Tongue (tissue), 2 donors: Measurements from ENCODE around the gene DHRSX. TPM values are rescaled to one million over a fixed set of nuclear protein-coding genes. Genes with fewer than 3 reads are reported as not detected.
"Not testable (repeated sequence)": the region's sequence is repeated elsewhere in the genome, so short reads cannot be mapped to it uniquely, and the experiment has no call there.

Experiments used
- DNase-seq: peaks from one replicate; pipeline ENCODE4 v3.0.0-alpha.2; 2015
- total RNA-seq: library from RNA; depleted of rRNA; stranded (reverse); fragments of >200 nt; gene quantifications from one replicate; pipeline ENCODE4 v1.2.3, GENCODE V29; 2014

The DHRSX gene
- total RNA-seq = 23.9 TPM

DNA sequence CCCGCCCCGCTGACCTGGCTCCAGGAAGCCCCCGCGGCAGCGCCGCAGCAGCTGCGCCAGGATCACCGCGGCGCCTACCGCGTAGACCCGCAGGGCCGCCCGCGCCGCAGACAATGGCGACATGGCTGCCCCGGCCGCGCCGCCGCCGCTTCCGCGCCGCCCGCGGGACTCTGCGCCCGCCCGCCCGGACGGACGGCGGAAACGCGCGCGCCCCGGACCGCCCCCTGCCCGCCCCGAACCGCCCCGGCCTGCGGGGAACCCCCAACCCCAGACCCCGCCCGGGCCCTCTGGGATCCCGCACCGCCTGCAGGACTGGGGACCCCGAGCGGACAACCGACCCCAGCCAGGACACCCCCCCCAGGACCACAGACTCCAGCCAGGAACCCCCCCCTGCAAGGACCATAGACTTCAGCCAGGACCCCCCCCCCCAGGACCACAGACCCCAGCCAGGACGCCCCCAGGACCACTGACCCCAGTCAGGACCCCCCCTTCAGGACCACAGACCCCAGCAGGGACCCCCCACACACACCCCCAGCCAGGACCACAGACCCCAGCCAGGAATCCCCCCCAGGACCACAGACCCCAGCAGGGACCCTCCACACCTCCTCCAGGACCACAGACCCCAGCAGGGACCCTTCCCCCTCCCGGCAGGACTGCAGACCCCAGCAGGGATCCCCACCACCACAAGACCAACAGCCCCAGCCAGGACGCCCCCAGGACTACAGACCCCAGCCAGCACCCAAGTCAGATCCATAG lies at the start of gene DHRSX, which contains the start of gene ZBED1:
DHRSX (minus strand) TSS at position 174 of the 756 bp plus-strand sequence; CDS start at position 123, 51 bp downstream.
ZBED1 (minus strand) TSS at position 174 of the 756 bp plus-strand sequence. CDS start 10,257 bp downstream, outside the sequence.
- DNase-seq = peak; percentile 53

- DNase-seq = no peak
Observed at GRCh38 chrX:2549876-2550275, 49.1 kb upstream of the DHRSX start.

GRCh38 chrX:2548711-2549423 lies 48.1 kb upstream of the DHRSX start:
- DNase-seq = peak; percentile 75

- no peak for DNase-seq
Observed at GRCh38 chrX:2547736-2548135, 47.0 kb upstream of the DHRSX start.

DNA sequence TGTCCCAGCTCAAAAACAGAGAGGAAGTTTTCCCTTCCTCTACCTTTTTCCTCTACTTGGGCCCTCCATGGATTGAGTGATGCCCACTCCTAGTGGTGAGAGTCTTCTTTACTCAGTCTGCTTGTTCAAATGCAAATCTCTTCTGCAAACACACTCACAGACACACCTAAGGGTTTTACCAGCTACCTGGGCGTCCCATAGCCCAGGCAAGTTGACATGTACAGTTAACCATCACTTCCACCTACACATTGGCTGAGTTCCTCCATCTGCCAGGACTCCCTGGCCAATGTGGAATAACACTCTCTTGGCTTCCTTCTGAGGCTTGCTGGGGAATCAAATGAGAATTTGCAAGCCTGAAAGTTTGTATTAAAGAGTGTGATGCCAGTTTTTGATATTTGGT lies 45.7 kb upstream of the DHRSX start:
- DNase-seq = no peak

- DNase-seq = no peak
Observed at GRCh38 chrX:2545144-2545543, 44.4 kb upstream of the DHRSX start.

DNA sequence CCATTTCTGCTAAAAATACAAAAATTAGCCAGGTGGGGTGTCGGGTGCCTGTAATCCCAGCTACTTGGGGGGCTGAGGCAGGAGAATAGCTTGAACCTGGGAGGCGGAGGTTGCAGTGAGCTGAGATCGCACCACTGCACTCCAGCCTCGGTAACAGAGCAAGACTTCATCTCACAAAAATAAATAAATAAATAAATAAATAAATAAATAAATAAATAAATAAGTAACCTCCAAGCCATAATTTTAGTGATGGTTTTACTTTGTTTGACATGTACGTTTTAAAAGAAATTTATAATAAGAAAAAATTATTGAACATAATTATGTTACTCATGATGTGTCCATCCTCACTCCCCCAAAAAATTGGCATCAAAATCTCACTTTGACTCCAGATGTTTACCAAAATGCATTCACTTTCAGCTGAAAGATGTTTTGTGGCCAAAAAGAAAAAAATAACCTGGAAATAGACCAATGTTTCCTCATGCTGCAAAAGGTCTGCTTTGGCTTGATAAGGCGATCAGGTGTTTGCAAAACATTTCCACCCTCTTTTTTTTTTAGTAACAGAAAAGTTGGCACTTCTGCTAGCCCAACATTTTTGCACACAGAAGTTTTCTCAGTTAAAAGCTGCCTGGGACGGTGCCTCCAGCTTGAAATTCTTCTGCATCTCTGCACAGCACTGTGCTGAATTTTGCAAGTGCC lies 42.2 kb upstream of the DHRSX start:
- DNase-seq = no peak

DNA sequence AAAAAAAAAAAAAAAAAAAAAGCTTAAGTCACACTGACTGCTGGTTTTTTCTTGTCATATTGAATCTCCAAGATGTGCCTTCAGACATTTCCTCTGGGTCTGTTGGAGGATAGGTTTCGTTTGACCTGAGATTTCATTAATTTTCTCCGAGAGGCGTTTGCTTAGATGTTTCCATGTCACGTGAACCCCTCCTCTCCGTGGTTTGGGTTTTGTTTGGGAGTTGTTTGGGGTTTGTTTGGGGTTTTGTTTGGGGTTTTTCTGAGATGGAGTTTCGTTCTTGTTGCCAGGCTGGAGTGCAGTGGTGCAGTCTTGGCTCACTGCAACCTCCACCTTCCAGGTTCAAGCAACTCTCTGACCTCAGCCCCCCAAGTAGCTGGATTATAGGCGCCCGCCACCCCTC lies 40.8 kb upstream of the DHRSX start:
- no peak for DNase-seq

- no peak for DNase-seq
Observed at GRCh38 chrX:2540426-2540947, 39.7 kb upstream of the DHRSX start.

DNA sequence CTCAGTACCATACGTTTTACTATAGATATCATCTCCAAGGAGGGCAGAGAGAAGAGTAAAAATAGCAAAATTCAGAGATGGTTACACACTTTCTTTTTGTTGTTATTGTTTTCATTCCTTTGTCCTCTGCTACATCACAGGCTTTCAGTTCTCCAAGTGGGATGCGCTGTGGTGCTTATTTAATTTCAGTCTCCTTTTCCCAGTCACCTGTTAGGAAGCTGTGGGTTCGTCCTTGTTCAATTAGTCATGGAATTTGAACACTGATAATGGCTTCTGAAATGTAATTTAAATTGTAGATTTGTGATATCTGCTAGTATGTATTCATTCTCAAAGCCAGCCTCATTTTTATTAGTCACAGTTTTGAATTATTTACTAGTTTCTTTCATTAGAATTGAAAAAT lies 38.8 kb upstream of the DHRSX start:
- DNase-seq = no peak

DNA sequence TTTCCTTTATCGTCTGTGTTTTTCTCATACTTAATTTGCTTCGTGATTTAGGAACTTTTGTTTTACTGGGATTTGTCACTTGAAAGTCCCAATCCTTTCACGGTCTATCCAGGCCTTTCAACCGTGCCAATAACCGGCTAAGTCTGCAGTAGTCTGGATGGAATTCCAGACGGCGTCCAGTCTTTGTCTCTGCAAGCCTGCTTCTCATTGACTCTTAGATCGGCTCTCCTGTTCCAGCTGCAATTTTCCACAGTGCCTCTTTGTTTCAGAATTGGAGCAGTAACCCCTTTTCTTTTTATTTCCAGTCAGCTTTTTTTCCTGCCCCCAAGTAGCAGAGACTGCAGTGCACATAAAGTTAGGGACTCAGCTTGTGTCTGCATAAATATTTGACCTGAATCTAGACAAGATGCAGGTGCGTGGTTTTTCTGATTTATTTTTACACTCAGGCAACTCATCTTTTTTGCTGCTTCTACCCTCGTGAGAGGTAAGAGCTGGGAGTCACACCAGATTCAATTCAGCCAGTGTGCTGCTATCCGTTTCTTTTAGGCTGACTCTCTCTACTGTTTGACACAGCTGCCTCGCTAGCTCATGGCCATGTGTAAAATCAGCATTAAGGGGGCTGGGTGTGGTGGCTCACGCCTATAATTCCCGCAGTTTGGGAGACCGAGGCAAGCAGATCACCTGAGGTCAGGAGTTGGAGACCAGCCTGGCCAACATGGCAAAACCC lies 37.4 kb upstream of the DHRSX start:
- peak; percentile 83 for DNase-seq

DNA sequence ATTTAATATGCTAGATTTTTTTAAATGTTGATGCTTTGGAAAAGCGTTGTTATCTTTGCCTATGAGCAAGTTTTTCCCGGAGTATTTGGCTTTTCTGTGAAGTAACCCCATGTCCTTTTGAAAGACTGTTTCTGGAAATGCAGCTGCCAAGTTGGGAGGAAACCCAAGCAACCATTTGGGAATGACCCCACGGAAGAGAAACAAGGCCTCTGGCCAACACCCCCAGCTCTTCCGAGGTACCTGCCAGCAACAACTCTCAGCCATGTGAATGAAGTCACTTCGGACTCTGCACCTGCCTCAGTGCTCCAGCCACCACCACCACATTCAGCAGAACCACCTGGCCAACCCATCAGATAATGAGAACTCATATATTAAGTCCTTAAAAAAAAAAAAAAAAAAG lies 36.2 kb upstream of the DHRSX start:
- DNase-seq = peak; percentile 79

- DNase-seq = no peak
Observed at GRCh38 chrX:2536141-2536540, 35.4 kb upstream of the DHRSX start.

DNA sequence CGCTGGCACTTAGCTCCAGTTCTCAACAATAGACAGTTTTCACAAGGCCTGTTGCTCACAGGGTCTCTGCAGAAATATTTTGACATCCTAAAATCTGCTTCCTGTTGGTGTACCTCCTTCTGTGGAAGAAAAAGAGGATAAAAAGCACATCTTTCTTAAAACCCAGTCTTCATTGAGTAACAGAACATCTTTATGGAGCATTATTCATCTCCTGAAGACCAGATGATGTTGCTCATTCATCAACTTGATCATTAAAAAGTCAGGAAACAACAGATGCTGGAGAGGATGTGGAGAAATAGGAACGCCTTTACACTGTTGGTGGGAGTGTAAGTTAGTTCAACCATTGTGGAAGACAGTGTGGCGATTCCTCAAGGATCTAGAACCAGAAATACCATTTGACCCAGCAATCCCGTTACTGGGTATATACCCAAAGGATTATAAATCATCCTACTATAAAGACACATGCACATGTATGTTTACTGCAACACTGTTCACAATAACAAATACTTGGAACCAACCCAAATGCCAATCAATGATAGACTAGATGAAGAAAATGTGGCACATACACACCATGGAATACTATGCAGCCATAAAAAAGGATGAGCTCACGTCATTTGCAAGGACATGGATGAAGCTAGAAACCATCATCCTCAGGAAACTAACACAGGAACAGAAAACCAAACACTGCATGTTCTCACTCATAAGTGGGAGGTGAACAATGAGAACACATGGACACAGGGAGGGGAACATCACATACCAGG lies 33.7 kb upstream of the DHRSX start:
- not testable (repeated sequence) for DNase-seq

GRCh38 chrX:2533424-2533823 lies 32.6 kb upstream of the DHRSX start:
- DNase-seq = no peak

DNA sequence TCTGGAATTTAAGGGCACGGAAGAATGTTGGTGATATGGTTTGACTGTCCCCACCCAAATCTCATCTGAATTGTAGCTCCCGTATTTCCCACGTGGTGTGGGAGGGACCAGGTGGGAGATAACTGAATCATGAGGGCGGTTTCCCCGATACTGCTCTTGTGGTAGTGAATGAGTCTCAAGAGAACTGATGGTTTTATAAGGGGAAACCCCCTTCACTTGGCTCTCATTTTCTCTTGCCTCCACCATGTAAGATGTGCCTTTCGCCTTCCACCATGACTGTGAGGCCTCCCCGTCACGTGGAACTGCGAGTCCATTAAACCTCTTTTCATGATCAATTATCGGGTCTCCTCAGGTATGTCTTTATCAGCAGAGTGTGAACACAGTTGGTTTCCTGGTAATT lies 25.6 kb upstream of the DHRSX start:
- no peak for DNase-seq

DNA sequence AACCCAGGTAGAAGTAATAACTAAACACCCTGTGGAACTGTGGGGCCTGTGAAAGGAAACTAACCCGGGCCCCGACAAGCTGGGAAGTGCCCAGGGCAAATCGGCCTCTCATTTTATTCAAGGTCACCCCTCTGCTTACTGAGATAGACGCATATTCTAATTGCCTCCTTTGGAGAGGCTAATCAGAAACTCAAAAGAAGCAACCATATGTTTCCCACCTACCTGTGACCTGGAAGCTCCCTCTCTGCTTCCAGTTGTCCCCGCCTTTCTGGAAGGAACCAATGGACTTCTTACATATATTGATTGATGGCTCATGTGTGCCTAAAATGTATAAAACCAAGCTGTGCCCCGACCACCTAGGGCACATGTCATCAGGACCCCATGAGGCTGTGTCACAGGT lies 23.1 kb upstream of the DHRSX start:
- DNase-seq = no peak

DNA sequence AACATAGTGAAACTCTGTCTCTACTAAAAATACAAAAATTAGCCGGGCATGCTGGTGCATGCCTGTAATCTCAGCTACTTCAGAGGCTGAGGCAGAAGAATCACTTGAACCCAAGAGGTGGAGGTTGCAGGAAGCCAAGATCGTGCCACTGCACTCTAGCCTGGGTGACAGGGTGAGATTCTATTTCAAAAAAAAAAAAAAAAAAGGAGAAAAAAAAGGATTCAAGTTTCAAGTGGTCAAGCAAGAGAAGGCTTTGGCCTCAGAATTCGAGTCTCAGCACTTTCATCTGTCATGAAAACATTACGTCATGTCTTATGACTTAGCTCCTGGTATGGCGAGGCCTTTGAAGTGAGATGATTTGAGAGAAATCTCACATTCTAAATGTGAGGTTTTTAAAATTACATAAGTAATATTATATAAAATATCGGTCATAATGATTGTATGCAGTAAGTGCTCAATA lies 21.2 kb upstream of the DHRSX start:
- no peak for DNase-seq

DNA sequence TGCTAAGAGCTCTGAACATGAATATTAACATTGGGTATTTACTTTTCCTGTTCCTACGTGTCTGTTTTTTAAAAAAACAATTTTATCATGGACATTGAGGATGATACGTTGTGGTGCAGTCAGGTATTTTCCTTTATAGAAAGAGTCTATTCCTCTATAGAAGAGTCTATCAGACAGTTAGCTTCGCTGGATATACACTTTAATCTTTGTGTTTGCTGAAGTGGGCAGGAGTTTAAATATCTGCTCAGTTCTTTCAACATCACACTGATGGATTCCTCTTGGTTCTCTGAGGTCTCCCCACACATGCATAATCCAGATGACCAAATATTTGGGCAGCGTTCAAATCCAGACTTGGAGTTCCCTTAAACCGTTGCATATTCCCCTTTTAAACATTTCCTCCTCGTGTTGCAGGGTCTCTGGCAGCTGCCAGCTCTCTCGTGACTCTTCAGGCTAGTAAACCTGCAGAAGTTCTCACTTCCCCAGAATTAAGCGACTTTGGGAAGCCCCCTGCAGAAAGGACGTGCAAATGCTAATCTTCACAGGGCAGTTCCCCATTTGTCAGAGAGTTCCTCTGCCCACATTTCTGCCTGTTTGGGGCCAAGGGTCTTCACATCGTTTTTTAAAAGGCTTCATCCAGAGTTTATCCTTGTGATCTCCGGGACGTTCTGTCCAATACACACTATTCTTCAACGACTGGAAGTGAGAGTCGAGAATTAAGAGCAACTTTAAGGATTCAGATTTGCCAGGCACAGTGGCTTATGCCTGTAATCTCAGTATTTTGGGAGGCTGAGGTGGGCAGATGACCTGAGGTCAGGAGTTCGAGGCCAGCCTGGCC lies 20.5 kb upstream of the DHRSX start:
- DNase-seq = peak; percentile 21

GRCh38 chrX:2520539-2520938 lies 19.8 kb upstream of the DHRSX start:
- no peak for DNase-seq
